GM18907 (cell line): ENCODE measurements around the gene ABCA5.
"Not testable (repeated sequence)": the region's sequence is repeated elsewhere in the genome, so short reads cannot be mapped to it uniquely, and the experiment has no call there.

Experiments
- ATAC-seq: cut with Tn5 transposase; IDR thresholded peaks from one replicate; pipeline ENCODE4 v1.9.1; 2021; ENCODE audit warnings: mild to moderate bottlenecking, moderate library complexity; ENCODE audit not compliant: unreplicated experiment

The ABCA5 gene

GRCh38 chr17:69213059-69213813, 113.7 kb downstream of the ABCA5 start:
- ATAC-seq = no peak

GRCh38 chr17:69208640-69209039, 118.3 kb downstream of the ABCA5 start:
- ATAC-seq = no peak

DNA sequence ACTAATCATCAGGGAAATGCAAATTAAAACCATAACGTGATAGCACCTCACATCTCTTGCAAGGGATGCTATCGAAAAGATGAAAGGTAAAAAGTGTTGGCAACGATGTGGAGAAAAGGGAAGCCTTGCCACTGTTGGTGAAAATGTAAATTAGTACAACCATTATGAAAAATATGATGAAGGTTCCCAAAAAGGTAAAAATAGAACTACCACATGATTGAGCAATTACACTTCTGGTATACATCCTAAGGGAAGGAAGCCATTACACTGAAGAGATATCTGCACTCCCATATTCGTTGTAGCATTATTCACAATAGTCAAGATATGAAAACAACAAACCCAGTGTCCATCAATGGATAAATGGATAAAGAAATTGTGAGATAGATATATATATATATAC, 119.8 kb downstream of the ABCA5 start:
- no peak for ATAC-seq

DNA sequence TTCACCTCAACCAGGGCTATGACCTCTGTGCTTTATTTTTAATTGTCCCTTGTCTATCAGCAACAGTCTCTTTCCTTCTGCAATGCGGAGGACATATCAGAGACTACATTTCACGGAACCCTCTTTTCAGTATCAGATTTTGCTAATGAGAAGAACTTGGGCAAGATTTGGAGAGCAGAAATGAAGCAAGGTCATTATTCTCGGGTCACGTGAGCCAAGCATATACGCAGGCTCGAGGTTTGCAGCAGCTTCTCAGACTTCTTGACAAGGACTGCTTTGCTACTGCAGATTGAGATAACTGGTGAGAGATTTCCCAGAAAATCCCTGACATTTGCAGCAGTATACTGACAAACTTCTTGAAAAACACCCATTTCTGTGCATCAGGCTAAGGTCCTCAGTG, 128.7 kb downstream of the ABCA5 start:
- ATAC-seq = no peak

GRCh38 chr17:69196105-69196653, 130.8 kb downstream of the ABCA5 start:
- not testable (repeated sequence) for ATAC-seq
